Activated T-cell treated with anti-CD3 and anti-CD28 coated beads for 24 hours (primary cell): ENCODE results near the gene RCOR3.

Experiments used
- DNase-seq: peaks from one replicate; pipeline ENCODE4 v3.0.0-alpha.2; 2020; ENCODE audit warnings: low read depth

Gene RCOR3

GRCh38 chr1:211324992-211325775, 66.0 kb downstream of the RCOR3 start:
- no peak for DNase-seq

GRCh38 chr1:211326140-211326527, 67.0 kb downstream of the RCOR3 start:
- DNase-seq, result no peak

- no peak for DNase-seq
Measured at GRCh38 chr1:211326528-211327345, 67.6 kb downstream of the RCOR3 start, which contains the start of gene TRAF5. Gene TRAF5, plus strand, starts transcription at chr1:211326833. Its CDS starts 26,407 bp downstream, at chr1:211353240.

GRCh38 chr1:211327346-211327921, 68.3 kb downstream of the RCOR3 start:
- DNase-seq, result no peak

- DNase-seq, result no peak
Measured at GRCh38 chr1:211328084-211328694, 69.0 kb downstream of the RCOR3 start.

- no peak for DNase-seq
Measured at GRCh38 chr1:211328866-211329475, 69.8 kb downstream of the RCOR3 start.

- no peak for DNase-seq
Measured at GRCh38 chr1:211329764-211330201, 70.6 kb downstream of the RCOR3 start.

- no peak for DNase-seq
Measured at GRCh38 chr1:211330282-211330936, 71.2 kb downstream of the RCOR3 start.

- DNase-seq, result no peak
Measured at GRCh38 chr1:211331011-211331709, 72.0 kb downstream of the RCOR3 start.

- DNase-seq, result no peak
Measured at GRCh38 chr1:211332036-211332616, 73.0 kb downstream of the RCOR3 start.

GRCh38 chr1:211332830-211333229, 73.7 kb downstream of the RCOR3 start:
- no peak for DNase-seq

GRCh38 chr1:211333906-211334305, 74.7 kb downstream of the RCOR3 start:
- DNase-seq, result no peak

GRCh38 chr1:211334986-211335385, 75.8 kb downstream of the RCOR3 start:
- no peak for DNase-seq

- no peak for DNase-seq
Measured at GRCh38 chr1:211335522-211336157, 76.5 kb downstream of the RCOR3 start.

- DNase-seq, result no peak
Measured at GRCh38 chr1:211336161-211336560, 77.0 kb downstream of the RCOR3 start.

GRCh38 chr1:211336775-211337174, 77.6 kb downstream of the RCOR3 start:
- no peak for DNase-seq

GRCh38 chr1:211337430-211338223, 78.5 kb downstream of the RCOR3 start:
- no peak for DNase-seq

GRCh38 chr1:211338224-211338620, 79.1 kb downstream of the RCOR3 start:
- DNase-seq, result no peak

- no peak for DNase-seq
Measured at GRCh38 chr1:211339631-211340041, 80.5 kb downstream of the RCOR3 start.
